ENCODE measurements around the gene C2orf66.

C2orf66 gene

DNA sequence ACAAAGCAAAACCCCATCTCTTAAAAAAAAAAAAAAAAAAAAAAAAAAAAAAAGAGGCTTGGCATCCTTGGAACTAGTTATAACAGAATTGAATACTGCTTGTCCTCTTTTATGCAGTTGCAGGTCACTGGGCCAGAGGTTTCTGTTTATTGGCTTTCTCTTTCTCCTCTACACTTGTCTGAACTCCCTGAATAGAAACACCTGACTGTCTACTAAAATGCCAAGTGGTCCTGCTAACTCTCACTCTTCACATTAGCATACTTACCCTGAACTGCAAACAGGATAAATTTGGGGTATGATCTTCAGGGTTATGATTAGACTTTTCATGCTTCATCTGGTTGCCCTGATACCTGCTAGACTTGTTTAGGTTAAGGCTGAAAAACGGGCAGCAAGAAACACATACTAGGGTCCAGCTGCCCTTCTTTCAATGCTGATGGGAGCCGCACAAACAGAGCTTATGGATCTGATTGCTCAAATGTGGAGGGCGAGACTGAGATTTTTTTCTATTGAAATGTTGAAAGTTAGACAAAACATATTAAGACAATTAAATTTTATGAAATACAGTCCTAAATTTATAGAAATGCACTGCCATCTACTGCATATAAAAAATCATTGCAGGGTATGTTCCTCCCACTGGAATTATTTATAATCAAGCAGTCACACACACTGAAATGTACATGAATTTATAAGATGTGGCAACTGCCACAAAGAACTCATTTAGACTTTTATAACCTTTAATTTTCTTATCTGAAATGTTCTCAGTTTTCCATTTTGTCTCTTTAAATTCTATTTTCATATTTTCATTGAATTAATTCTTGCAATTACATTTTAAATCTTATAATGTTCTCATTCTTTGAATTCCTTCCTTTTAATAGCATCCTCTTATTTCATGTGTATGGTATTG lies 50.4 kb downstream of the C2orf66 start:
- no peak for DNase-seq

All from cerebellar nuclear complex (tissue), 1 donor.